HG02840 (cell line): Measurements from ENCODE around the gene GMDS.

ENCODE experiments used
- ATAC-seq: cut with Tn5 transposase; IDR thresholded peaks from one replicate; pipeline ENCODE4 v1.9.1; 2021; ENCODE audit warnings: mild to moderate bottlenecking, moderate library complexity, moderate number of reproducible peaks; ENCODE audit not compliant: unreplicated experiment, low FRiP score

GMDS gene

GRCh38 chr6:2141644-2142290 lies 103.6 kb downstream of the GMDS start:
- ATAC-seq: no peak

- ATAC-seq: no peak
Observed at GRCh38 chr6:2140438-2141128, 104.8 kb downstream of the GMDS start.

GRCh38 chr6:2135401-2135800 lies 110.0 kb downstream of the GMDS start:
- ATAC-seq: no peak

- no peak for ATAC-seq
Observed at GRCh38 chr6:2134554-2134953, 110.9 kb downstream of the GMDS start.

GRCh38 chr6:2133716-2134310 lies 111.6 kb downstream of the GMDS start:
- no peak for ATAC-seq

- ATAC-seq: no peak
Observed at GRCh38 chr6:2132916-2133315, 112.5 kb downstream of the GMDS start.

- no peak for ATAC-seq
Observed at GRCh38 chr6:2132416-2132815, 113.0 kb downstream of the GMDS start.

GRCh38 chr6:2129182-2129621 lies 116.2 kb downstream of the GMDS start:
- peak; percentile 68 for ATAC-seq

- no peak for ATAC-seq
Observed at GRCh38 chr6:2127484-2127911, 117.9 kb downstream of the GMDS start.

GRCh38 chr6:2126351-2126750 lies 119.1 kb downstream of the GMDS start:
- no peak for ATAC-seq

- no peak for ATAC-seq
Observed at GRCh38 chr6:2125158-2125557, 120.2 kb downstream of the GMDS start.

GRCh38 chr6:2124260-2124709 lies 121.1 kb downstream of the GMDS start:
- no peak for ATAC-seq

GRCh38 chr6:2120912-2121311 lies 124.5 kb downstream of the GMDS start:
- ATAC-seq: no peak

GRCh38 chr6:2119275-2119674 lies 126.1 kb downstream of the GMDS start:
- ATAC-seq: no peak

- no peak for ATAC-seq
Observed at GRCh38 chr6:2118136-2118535, 127.3 kb downstream of the GMDS start.

- no peak for ATAC-seq
Observed at GRCh38 chr6:2117447-2117846, 128.0 kb downstream of the GMDS start.

- no peak for ATAC-seq
Observed at GRCh38 chr6:2116496-2116895, 128.9 kb downstream of the GMDS start.

GRCh38 chr6:2114100-2114499 lies 131.3 kb downstream of the GMDS start:
- ATAC-seq: no peak

- ATAC-seq: no peak
Observed at GRCh38 chr6:2111162-2111677, 134.2 kb downstream of the GMDS start.

- ATAC-seq: no peak
Observed at GRCh38 chr6:2110504-2110903, 134.9 kb downstream of the GMDS start.

GRCh38 chr6:2109796-2110195 lies 135.6 kb downstream of the GMDS start:
- no peak for ATAC-seq
